RPMI8226 (cell line): Measurements from ENCODE around the gene PHACTR1.

Experiments used
- DNase-seq: peaks from one replicate; pipeline ENCODE4 v3.0.0-alpha.2; 2015

The PHACTR1 gene

DNA sequence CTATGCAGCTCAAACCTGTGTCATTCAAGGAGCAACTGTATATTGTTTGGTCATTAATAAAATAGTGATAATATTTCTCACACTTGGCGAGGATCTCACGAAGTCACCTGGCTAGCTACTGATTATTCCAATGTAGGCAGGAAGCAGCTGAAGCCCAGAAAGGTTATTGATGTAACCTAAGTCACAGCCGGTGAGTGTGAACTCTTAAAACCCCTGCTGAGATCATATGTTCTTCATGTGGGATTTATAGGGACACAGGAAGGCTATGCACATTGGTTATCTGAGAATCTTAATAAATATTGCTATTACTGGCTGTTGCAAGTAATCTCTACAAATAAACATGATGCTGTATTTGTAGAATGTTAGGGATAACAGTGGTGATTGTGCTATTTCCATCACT, 450.3 kb downstream of the PHACTR1 start:
- DNase-seq, result no peak

DNA sequence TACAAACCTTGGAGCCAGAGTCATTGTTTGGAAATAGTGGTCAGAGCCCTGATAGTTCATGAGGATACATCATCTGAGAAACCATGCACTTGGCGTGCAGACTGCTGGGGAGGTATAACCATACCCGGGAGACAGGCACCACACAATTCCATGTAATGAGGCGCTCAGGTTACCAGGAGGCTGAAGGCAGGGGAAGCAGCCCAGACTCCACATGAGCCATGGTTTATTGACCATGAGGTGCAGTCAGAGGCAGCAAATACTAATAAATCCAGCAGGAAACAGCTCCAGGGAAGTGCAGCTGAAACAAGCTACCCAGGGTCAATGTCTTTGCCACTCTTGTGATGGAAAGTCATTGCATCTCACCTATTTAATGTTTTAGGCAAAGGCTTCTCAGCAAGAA, 455.7 kb downstream of the PHACTR1 start:
- no peak for DNase-seq

DNA sequence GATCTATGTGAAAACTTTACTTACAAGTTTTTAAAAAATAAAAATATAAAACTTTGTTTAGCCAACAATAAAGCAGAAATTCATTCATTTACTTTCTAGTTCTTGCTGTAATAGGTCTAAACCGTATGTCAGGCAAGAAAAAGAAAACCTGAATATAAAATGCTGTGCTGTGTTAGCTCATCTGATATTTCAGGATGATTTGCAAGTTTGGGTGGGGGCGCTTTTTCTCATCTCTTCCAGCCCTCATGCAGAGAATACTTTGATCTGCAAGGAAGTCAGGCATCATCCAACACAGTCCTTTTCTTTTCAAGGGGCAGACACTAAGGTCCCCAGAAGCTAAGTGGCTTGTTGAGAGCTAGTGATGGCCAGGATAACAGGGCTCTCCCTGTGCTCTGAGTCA, 458.5 kb downstream of the PHACTR1 start:
- no peak for DNase-seq

DNA sequence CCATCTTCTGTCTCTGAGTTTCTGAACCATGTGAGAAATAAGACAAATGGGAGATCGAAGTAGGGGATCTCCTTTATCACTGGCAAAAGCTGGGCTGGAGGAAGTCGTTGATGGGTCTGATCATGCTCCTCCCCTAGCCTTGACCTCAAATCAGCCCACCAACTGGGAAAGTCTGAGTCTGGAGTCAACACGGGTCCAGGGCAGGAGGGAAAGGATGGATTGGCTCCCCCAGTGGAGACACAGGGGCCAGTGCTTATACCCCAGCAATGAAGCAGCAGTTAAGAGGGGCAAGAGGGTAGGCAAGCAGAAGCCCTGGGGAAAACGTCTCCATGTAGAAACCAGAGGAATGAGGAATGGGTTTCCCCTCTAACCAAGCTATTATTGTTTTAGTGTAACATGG, 459.2 kb downstream of the PHACTR1 start:
- no peak for DNase-seq

DNA sequence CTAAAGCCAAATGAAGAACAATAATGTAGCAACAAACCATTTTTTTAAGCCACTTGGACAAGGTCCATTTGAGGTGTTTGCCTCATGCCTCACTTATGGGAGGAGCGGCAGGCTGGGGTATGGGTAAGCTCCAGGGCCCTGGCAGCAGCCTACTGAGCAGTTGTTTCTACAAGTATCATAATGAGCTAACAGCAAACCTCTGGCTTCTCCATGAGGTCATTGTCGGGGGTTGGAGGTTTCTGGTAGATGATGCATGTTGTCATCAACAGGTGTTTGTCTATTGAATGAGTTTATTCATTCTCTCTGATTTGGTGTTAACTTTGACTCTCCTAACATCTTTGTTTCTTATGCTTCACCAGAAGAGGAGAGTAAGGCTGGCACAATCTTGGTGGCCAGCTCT, 461.1 kb downstream of the PHACTR1 start:
- DNase-seq, result no peak

DNA sequence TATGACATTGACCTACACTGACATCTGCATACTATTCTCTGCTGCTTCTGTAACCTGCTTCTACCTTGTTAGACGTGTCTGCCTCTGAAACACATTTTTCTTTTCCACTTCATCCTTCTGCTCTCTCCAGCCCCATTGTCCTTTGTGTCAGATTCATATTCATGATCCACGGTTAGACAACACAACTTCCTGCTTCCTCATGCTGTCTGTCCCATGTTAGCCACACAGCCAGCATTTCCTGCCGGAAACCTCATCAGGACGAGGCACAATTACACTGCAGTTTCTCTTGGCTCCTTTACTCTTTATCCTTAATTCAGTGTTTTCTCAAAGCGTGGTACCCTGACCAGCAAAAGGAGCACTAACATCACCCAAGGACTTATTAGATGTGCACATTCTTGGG, 461.5 kb downstream of the PHACTR1 start:
- DNase-seq, result no peak

DNA sequence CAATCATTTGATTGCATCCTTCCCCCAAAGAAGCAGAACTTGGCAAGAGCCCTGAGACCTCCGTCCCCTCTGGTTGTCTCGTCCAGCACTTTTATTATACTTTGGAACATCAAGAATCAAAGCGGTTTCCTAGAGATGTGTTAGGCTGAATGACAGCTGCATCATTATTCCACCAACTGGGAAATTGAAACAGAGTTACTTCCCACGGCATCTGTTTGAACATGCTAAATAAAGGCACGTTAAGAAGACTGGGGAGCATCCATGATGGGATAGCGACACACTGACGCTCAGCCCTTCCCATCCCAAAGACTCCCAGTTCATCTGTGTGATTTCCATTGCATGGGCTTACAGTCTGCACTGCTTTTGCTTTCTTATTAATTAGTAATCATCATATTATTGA, 464.0 kb downstream of the PHACTR1 start:
- no peak for DNase-seq

DNA sequence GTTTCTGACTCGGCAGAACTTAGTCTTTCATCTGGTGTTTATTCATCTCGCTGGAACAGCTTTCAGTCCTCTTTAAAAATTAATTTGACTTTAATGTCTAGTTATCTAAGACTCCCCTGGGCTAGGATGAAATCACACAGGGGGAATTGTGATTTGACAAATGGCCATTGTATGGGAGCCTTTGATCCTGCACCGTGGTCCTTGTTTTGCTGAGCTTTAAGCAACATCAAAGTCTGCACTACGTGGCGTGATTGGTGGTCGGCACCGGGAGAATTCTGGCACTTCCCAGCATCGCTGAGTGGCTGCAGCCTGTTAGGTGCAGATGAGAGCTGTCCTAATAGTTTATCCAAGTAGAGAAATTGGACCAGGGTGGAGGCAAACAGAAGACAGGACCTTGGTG, 464.8 kb downstream of the PHACTR1 start:
- DNase-seq, result no peak

DNA sequence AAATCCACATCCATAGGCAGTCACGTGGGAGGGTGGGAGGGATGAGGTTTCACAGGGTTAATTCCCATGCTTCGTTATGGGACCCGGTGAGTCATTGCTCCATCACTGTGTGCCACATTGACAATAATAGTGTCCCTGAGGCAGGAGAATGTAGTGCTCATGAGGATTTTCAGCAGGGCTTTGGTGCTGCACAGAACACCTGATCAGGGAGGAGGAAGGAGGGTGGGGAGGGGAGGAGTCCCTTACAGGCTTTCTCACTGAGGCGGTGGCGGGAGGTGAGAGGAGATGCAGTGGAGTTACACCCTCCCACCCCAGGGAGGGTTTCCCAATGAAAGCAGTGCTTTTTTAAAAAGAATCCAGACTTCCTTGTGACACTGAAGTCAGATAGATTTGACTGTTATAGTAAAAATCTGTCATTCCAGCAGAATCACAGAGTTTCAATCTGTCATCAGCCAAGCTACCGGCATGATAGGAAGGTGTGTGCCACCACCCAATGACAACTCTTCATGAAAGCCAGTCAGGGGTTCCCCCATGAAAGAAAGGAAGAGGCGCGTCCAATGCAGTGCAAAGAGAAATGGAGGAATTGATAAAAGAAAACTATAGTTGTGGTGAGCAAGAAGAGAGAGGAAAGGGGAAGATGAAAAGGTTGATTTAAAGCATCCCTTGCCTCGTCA, 467.0 kb downstream of the PHACTR1 start:
- no peak for DNase-seq

DNA sequence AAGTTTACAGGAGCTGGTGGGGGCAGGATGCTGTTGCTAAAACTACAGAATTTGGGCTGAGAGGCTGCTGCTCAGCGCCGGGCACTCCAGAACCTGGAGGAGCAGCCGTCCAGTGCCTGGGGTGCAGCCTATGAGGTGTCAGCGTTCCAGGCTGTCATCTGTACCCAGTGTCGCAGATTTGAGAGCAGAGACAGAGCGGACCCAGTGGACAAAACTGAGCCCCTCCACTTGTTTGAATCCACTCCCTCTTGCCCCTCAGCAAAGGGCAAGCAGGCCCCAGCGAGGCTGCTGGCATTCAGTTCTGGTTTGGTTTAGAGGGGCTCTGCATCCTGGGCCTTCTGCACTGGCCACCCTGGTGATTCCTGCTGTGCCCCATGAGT, 467.5 kb downstream of the PHACTR1 start:
- DNase-seq, result no peak

DNA sequence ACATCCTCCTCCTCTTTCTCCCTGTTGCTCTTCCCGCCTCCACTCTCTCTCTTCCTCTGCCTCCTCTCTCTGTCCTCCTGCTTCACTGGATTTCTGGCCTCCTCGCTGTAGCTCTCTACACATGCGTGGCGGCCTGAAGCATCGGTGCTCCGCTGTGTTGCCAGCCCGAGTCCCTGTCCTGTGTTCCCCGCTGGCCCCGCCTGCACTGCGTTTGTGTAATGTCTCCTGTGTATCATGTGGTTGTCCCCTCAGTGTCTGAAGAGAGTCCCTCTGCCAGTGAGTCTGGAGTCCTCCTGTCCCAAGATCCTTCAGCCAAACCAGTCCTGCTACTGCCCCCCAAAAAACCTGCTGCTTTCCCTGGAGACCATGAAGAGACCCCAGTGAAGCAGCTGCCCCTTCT, 468.0 kb downstream of the PHACTR1 start:
- no peak for DNase-seq

DNA sequence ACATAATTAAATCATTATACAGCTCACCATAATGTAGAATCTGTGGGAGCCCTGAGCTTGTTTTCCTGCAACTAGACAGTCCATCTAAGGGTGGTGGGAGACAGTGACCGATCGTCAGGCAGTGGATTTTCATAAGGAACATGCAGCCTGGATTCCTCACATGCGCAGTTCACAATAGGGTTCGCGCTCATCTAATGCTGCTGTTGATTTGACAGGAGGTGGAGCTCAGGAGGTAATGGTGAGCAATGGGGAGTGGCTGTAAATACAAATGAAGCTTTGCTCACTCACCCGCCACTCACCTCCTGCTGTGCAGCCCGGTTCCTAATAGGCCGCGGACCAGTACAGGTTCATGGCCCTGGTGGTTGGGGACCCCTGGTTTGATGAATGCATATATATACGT, 470.3 kb downstream of the PHACTR1 start:
- no peak for DNase-seq

DNA sequence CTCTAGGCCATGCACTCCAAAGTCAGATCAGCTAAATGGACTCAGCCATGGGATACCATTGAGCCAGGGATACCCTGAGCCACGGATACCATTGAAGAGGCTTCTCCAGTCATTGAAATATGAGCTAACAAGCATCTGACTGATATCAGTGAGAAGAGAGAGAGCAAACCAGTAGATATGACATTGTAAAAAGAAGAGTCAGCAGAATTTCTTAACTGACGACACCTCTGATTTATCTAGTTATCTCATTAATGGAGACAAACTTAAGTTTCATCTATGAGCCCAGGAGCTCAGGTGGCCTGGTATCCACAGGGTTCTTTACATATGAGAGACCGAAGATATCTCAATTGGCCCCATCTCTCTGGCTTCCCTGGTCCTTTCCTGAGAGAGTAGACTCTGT, 471.1 kb downstream of the PHACTR1 start:
- DNase-seq, result no peak

DNA sequence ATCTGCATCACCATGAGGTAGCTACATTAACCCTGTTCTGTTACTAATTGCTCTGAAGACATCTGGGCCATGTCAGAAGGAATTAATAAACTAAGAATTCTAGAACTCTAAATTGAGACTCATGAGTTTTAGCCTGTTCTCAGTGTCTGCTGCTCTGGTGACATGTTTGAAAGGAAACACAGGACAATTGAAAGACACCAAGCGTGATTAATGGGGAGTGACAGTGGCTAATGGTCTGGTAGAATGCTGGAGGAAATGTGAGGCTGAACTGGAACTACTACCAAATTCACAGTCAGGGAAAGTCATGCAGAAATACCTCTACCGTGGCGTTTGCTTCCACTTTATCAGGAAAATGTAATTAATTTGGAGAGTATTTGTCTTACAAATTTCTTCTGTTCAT, 471.7 kb downstream of the PHACTR1 start:
- DNase-seq, result no peak

DNA sequence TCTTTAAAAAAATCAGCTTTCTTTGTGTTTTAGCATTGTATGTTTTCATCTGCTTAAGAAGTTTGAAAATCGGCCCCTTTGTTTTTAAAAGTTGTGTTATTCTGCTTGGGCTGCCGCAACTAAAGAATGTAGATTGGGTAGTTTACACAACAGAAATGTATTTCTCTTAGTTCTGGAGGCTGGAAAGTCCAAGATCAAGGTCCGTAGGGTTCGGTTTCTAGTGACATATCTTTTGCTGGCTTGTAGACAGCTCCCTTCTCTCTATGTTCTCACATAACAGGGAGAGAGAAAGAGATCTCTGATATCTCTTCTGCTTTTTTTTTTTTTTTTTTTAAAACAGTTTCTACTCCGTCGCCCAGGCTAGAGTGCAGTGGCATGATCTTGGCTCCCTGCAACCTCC, 473.1 kb downstream of the PHACTR1 start:
- DNase-seq, result no peak

DNA sequence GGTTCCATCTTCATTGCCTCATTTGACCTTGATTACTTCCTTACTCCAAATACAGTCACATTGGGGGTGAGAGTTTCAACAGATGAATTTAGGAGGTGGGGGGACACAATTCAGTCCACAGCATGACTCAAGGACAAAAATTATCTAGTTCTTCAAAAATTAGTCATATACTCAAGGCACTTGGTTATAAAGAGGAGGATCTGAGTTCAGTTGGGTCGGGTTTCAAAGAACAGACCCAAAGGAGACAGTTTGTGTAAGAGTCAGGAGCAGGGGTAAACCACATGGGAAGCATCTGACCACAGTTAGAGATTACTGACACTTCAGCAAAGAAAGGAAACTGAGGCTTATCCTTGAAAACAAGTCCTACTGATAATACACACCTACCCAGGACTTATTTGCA, 473.8 kb downstream of the PHACTR1 start:
- DNase-seq, result no peak

DNA sequence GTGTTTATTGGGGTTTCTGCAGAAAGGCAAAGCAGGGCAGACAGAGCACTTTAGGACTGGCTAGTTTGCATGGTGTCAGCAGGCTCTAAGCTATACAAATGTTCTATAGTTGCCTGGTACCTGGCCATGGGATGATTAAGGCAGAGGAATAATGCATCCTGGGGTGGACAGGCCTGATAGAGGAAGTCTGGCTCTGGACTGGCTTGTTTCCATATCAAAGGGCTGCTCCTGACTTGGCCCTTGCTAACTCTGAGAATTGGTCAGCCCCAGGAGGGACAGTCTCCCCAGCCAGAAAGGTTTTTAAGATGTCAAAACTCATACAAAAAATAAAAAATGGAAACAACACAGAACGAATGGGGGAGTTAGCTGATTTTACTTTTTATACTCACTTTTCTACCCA, 474.9 kb downstream of the PHACTR1 start:
- DNase-seq, result no peak

DNA sequence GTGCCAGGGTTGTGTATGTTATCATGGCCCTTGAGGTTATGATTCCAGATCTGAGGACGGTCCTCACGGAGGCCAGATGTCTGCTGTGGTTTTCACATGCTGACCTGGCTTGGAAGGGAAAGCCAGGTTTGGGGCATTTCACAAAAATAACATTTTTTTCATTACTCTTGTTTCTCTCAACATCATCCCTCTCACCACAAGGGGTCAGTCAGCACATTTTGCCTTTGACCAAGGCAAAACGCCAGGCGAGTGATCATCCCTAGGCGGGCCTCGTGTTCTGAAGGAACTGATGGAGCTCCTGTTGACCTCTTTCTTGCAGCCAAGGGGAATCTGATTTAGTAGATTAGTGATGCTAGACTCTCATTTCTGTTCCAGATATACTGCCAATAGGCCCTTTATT, 478.3 kb downstream of the PHACTR1 start:
- DNase-seq, result peak; percentile 77

DNA sequence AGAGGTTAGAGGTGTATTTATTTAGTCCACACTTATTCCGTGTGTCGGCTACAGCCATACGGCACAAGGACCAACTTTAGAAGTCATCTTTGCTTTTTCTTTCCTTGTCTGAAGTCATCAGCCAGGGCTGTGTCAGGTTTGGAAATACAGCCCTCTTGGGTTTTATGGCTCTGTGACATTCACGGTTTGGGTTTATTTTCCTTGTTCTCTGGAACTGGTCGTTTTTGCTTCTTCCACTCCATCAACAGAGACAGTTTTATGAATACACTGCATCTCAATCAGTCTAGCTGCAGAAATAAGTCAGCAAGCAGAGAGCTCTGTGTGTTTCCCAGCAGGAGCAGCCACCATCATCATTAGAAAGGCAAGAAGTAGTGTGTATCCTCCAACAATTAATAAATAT, 479.2 kb downstream of the PHACTR1 start:
- DNase-seq, result no peak

DNA sequence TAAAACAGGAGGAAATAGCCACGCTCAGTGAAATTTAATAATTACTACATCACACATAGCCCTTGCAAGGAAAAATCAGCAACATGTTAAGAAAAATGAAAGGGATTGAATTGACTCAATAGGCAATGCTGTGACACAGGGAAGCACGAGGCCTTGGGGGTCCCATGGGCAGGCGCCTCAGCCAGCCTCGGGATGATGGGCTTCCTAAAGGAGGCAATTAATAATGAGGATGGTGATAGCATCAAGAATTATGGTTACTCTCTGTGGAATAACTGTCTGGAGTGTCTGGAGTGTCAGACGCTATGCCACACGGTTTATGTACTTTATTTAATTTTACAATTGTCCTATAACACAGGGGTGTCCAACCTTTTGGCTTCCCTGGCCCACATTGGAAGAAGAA, 481.6 kb downstream of the PHACTR1 start:
- no peak for DNase-seq

DNA sequence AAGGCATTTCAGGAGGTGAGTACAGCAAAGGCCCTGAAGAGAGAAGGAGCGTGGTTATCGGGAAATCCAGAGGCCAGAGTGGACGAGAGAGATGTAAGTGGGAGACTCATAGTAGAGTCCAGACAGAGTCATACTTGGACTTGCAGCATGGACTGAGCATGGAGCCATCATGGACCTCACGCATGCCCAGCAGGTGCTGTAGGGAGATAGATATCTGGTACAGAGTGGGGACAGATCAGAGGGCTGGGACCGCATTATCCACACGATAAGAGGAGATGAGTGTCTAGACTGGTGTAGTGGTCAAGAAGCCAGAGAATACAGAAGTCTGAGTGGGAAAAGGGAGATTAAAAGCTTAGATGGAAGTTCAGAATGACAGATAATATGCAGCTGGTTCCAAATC, 484.8 kb downstream of the PHACTR1 start:
- no peak for DNase-seq

DNA sequence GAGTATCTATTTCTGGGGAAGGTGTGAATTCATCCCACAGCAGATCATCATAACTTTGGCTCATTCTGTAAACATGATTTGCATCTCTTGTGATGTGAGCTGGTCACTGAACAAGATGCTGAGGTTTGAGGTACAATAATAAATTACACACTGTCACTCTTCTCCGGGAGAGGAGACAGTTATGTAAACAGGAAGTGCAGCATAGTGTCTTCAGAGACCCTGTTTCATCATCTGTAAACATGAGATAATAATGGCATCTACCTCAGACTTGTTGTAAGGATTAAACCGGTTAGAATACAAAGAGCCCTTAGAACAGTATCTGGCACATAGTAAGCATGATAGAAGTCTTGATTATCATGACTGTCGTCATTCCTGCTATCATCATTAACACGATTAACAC, 486.6 kb downstream of the PHACTR1 start:
- DNase-seq, result no peak

DNA sequence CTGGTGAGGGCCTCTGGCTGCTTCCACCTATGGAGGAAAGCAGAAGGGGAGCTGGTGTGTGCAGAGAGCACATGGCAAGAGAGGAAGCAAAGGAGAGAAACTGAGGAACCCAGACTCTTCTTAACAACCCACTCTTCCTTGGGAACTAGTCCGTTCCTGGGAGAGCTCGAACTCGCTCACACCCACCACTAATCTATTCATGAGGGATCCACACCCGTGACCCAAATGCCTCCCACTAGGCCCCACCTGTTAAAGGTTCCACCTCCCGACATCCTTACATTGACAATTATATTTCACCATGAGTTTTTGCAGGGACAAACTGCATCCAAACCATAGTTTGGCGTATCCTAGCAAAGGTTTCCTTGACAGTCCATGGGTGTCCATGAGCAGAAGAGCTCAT, 488.5 kb downstream of the PHACTR1 start:
- no peak for DNase-seq

DNA sequence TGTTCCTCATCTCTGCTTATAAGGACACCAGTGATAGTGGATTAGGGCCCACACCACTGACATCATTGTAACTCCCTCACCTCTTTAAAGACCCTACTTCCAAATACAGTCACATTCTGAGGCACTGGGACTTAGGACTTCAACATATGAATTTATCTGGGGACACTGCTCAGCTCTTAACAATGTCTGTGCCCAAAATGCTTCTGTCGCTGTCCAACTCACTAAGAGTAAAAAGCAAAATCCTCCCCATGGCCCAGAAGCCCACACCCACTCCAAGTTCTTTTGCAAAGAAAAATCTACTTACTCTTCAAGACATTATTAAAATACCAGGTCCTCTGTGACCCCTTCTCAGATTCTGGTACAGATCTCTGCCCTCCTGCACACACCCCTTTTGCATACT, 495.5 kb downstream of the PHACTR1 start:
- no peak for DNase-seq

DNA sequence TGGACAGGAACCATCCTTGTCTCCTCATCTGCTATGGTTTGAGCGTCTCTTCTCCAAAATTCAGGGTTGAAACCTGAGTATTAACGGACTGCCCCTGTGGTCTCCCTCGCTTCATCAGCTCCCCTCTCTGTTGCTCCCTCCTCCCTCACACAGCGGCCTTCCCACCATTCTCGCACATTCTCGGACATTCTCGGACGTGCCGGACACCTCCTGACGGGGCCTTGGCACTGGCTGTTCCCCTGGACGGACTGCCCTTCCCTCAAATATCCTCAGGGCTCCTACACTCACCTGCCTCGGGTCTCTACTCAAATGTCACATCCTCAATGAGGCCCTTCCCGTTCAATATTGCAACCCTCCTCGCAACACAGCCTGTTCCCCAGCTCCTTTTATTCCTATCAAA, 496.0 kb downstream of the PHACTR1 start:
- DNase-seq, result no peak

DNA sequence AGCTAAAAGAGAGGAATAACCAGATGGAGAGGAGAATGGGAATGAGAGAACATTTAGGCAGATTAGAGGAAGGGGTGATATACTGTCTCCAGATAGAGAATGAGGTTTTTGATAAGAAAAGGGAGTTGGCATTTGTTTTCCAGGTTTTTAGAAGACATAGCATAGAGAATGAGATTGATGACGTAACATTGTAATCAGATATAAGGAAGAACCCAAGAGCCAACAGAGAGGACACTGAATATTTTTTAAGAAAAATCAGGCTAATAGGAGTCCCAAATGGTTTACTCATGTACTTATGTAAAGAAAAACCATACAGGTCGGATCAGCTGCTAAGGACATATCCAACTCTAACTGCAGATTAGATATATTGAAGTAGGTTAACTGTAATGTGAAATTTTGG, 498.8 kb downstream of the PHACTR1 start:
- DNase-seq, result no peak
